GM19025 (cell line): ENCODE results near the gene DCAF10.
"Not testable (repeated sequence)": the region's sequence is repeated elsewhere in the genome, so short reads cannot be mapped to it uniquely, and the experiment has no call there.

Experiments used
- ATAC-seq: cut with Tn5 transposase; IDR thresholded peaks from one replicate; pipeline ENCODE4 v1.9.1; 2021; ENCODE audit warnings: mild to moderate bottlenecking, low read depth, moderate library complexity; ENCODE audit not compliant: unreplicated experiment

The DCAF10 gene

GRCh38 chr9:37790096-37790495 is 10.5 kb upstream of the DCAF10 start:
- no peak for ATAC-seq

- no peak for ATAC-seq
Measured at GRCh38 chr9:37792122-37792521, 8.5 kb upstream of the DCAF10 start.

GRCh38 chr9:37796232-37796631 is 4.4 kb upstream of the DCAF10 start:
- ATAC-seq = no peak

- no peak for ATAC-seq
Measured at GRCh38 chr9:37798677-37799076, 1.9 kb upstream of the DCAF10 start.

DNA sequence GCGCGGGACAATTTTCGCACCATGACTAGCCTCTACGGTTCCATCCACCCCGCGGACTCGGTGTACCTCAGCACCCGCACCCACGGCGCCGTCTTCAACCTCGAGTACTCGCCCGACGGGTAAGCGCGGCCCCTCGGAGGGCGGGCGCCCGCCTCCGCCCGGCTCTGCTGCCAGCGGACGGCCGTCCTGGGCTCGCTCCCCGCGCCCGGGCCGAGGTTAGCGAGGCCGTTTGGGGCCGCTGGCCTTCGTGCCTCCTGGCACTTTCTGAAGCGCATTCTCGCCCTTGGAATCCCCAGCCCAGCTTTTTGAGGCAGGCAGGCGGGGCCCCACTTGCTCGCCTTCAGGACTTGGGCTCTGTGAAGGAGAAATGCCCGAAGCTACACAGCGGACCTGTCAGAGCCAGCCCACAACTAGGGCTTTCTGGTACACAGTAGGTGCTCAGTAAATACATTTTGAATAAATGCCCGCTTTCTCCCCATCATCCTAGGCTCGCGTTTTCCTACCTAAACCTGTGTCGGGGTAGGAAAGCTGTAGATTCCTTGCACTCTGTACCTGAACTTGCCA is 772 bp downstream of the DCAF10 start:
- ATAC-seq = peak; percentile 32

GRCh38 chr9:37801959-37802711 is 1.5 kb downstream of the DCAF10 start:
- ATAC-seq = no peak

DNA sequence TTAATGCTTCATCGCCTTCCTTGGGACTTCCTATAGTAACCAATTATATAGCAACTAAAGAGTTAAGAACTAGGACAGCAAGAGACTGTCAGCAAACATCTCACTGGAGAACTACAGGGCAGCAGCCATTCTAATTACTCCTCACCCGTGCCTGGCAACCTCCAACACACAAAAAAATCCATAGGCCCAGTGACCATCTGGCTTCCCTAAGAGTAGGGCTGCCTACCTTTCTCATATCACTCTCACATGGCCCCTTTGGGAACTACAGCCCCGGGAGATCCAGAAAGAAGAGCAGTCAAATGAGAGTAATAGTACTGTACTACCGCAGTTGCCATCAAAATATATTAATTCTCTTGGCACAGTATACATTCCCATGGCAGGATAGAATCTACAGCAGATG is 5.7 kb downstream of the DCAF10 start:
- no peak for ATAC-seq

DNA sequence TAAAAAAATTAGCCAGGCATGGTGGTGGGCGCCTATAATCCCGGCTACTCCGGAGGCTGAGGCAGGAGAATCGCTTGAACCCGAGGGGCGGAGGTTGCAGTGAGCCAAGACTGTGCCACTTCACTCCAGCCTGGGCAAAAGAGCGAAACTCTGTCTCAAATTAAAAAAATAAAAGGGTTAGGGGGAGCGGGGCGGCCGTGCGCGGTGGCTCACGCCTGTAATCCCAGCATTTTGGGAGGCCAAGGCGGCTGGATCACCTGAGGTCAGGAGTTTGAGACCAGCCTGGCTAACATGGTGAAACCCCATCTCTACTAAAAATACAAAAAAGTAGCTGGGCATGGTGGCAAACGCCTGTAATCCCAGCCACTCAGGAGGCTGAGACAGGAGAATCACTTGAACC is 9.1 kb downstream of the DCAF10 start:
- not testable (repeated sequence) for ATAC-seq

- no peak for ATAC-seq
Measured at GRCh38 chr9:37811906-37812476, 11.4 kb downstream of the DCAF10 start.

DNA sequence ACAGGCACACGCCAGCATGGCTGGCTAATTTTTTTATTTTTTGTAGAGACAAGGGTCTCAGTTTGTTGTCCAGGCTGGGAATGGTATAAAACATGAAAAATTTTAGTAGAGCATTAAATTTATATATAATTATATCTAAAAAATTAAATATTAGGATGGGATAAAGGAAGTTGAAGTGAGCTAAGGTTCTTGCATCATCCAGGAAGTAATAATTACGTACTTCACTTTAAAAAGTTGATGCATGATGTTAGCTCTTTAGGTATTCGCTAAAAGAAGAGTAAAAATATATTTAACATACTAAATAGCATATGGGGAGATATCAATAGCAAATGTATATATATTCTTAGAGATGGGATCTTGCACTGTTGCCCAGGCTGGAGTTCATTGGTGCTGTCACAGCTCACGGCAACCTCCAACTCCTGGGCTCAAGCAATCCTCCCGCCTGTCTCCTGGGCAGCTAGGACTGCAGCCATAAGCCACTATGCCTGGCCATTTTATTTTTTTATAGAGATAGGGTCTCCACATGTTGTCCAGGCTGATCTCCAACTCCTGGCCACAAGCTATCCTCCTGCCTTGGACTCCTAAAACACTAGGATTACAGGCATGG is 12.3 kb downstream of the DCAF10 start:
- no peak for ATAC-seq

DNA sequence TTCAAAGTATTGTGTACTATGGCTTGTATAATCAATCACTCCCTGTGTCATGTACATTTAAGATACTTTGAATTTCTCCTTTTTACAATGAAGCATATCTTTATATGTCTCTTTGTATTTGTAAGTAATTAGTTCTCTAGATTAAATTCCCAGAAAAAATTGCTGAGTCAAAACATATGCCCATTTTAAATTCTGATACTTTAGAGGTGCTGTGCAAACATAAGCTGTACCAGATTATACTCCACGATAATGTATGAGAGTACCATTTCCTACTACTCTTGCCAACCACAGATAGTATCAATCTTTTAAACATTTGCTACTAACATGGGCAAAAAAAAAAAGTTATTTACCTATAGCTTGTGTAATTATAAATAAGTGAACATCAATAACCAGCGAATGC is 18.3 kb downstream of the DCAF10 start:
- no peak for ATAC-seq

- no peak for ATAC-seq
Measured at GRCh38 chr9:37820142-37820541, 19.5 kb downstream of the DCAF10 start.

- not testable (repeated sequence) for ATAC-seq
Measured at GRCh38 chr9:37825174-37825573, 24.6 kb downstream of the DCAF10 start.

- no peak for ATAC-seq
Measured at GRCh38 chr9:37827483-37828165, 27.0 kb downstream of the DCAF10 start.

- ATAC-seq = no peak
Measured at GRCh38 chr9:37835821-37836220, 35.2 kb downstream of the DCAF10 start.

DNA sequence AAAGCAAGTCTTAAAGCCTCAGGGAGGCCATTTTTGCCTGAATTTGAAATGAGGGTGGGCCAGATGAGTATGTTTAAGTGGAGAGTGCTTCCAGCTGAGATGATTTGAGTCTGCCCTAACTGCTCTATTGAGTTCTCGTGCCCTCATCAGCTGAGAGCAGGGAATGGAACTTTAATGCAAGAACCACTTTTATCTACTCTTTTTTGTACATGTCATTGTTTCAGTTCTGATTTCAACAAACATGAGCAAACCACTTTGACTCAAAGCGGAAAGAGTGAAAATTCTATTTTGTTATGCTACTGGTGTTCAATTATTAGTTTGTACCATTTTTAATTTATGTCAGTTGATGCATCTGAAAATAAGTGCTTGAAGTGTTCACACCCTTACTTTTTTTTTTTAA is 35.8 kb downstream of the DCAF10 start:
- peak; percentile 70 for ATAC-seq

- no peak for ATAC-seq
Measured at GRCh38 chr9:37839496-37840461, 39.2 kb downstream of the DCAF10 start.

DNA sequence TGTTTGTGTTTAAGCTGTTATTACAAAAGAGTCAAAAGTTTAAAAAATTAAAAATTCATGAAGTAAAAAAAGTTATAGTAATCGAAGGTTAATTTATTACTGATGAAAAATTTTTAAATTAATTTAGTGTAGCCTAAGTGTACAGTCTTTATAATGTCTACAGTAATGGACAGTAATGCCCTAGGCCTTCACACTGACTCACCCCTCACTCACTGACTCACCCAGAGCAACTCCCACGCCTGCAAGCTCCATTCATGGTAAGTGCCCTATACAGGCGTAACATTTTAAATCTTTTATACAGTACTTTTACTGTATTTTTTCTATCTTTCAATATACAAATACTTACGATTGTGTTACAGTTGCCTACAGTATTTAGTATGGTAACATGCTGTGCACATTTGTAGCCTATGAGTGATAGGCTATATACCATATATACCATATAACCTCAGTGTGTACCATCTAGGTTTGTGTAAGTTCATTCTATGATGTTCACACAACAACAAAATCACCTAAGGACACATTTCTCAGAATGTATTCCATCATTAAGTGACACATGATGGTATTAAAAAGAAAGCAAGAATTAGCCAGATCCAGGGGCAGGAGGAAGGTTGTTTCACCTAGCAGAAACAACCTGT is 40.1 kb downstream of the DCAF10 start:
- no peak for ATAC-seq

- no peak for ATAC-seq
Measured at GRCh38 chr9:37852222-37852621, 51.6 kb downstream of the DCAF10 start.
